Measurements from ENCODE around the gene BICC1.

Gene BICC1

GRCh38 chr10:58608351-58608750 is 95.7 kb downstream of the BICC1 start:
- no peak for TF ChIP-seq CTCF (IDR thresholded peaks at IDR 0.05; ENCODE audit: low read depth, low read length)
- DNase-seq (ENCODE audit: extremely low read depth, low read depth), result no peak

- DNase-seq (ENCODE audit: extremely low read depth, low read depth), result no peak
- TF ChIP-seq CTCF (IDR thresholded peaks at IDR 0.05; ENCODE audit: low read depth, low read length), result no peak
Measured at GRCh38 chr10:58608826-58609531, 96.3 kb downstream of the BICC1 start.

DNA sequence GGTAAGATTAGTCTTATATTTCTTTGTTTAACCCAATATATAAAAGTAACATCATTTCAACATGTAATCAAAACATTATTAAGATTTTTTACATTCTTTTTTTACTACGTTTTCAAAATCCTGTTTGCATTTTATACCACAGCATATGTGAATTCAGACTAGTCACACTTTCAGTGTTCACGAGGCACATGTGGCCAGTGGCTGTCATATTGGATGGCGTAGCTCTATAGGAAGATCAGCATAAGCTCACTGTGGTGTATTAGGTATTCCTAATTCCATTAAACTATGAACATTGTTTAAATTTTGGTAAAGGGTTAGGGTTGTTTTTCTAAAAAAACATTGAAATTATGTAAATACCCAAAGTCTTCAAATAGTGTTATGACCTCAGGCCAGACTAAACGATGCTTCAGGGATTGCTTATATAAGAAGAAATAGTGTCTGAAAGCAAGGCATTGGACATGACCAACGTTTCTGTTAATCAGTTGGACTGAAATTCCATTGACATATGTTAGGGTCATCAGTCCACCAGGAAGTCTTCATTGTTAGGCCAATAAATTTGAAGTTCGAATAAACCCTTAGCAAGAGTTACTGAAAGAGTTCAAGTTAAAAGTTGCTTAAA is 97.0 kb downstream of the BICC1 start:
- TF ChIP-seq CTCF (IDR thresholded peaks at IDR 0.05; ENCODE audit: low read depth, low read length), result no peak
- DNase-seq (ENCODE audit: extremely low read depth, low read depth), result no peak

GRCh38 chr10:58615237-58615935 is 102.7 kb downstream of the BICC1 start:
- no peak for TF ChIP-seq CTCF (IDR thresholded peaks at IDR 0.05; ENCODE audit: low read depth, low read length)
- DNase-seq (ENCODE audit: extremely low read depth, low read depth), result no peak

- no peak for TF ChIP-seq CTCF (IDR thresholded peaks at IDR 0.05; ENCODE audit: low read depth, low read length)
- no peak for DNase-seq (ENCODE audit: extremely low read depth, low read depth)
Measured at GRCh38 chr10:58618158-58618676, 105.5 kb downstream of the BICC1 start.

DNA sequence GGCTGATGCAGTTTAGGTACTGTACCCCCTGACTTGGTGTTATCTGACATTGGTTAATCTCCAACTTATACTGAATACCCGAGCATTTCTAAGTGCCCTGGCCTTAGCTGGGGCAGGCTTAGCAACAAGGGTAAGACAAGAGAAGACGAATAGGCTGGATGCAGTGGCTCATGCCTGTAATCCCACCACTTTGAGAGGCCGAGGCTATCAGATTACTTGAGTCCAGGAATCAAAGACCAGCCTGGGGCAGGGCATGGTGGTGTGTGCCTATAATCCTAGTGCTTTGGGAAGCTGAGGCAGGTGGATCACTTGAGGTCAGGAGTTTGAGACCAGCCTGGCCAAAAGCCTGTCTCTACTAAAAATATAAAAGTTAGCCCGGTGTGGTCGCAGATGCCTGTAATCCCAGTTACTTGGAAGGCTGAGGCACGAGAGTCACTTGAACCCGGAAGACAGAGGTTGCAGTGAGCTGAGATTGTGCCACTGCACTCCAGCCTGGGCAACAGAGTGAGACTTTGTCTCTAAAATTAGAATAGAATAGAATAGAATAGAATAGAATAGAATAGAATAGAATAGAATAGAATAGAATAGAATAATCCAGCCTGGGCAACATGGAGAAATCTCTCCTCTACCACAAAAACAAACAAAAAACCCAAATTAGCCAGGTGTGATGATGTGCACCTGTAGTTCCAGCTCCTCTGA is 108.9 kb downstream of the BICC1 start:
- DNase-seq (ENCODE audit: extremely low read depth, low read depth), result no peak
- TF ChIP-seq CTCF (IDR thresholded peaks at IDR 0.05; ENCODE audit: low read depth, low read length), result no peak
